HUES64 (cell line): ENCODE measurements around the gene RAI1.

ENCODE experiments used
- H3K27ac ChIP-seq: 2 replicates; pipeline ENCODE4 v1.7.0; 2013; ENCODE audit warnings: low read depth, low read length, inconsistent platforms
- H3K27me3 ChIP-seq: 2 replicates; pipeline ENCODE4 v1.6.1; 2013; ENCODE audit warnings: mild to moderate bottlenecking, low read length; ENCODE audit not compliant: insufficient read depth
- H3K36me3 ChIP-seq: 2 replicates; pipeline ENCODE4 v1.6.1; 2013; ENCODE audit warnings: mild to moderate bottlenecking, low read length; ENCODE audit not compliant: insufficient read depth
- H3K4me1 ChIP-seq: 2 replicates; pipeline ENCODE4 v1.6.1; 2013; ENCODE audit warnings: mild to moderate bottlenecking, low read length, moderate library complexity; ENCODE audit not compliant: insufficient read depth
- H3K4me3 ChIP-seq: 2 replicates; pipeline ENCODE4 v1.5.1; 2013; ENCODE audit warnings: mild to moderate bottlenecking, low read length, moderate library complexity
- H3K9ac ChIP-seq: 2 replicates; pipeline ENCODE4 v1.6.1; 2013; ENCODE audit warnings: mild to moderate bottlenecking, low read depth, low read length
- H3K9me3 ChIP-seq: 2 replicates; pipeline ENCODE4 v1.6.1; 2013; ENCODE audit warnings: low read depth, low read length; ENCODE audit not compliant: insufficient read depth
- WGBS: fragments of 150-250, 120-280 bp; methylation state at CpG from one replicate; pipeline ENCODE4 v1.1.7; 2013; ENCODE audit warnings: missing lambda C conversion rate; 5-methylcytosine and 5-hydroxymethylcytosine counted together

RAI1 gene

GRCh38 chr17:17837966-17838962, 157.0 kb downstream of the RAI1 start:
- H3K9me3 ChIP-seq = no peaks in the 10 kb centered on the region
- H3K4me3 ChIP-seq = peak overlapping the region; percentile 8; the same call in 1 of the 2 replicates
- peaks cover 42% of the 10 kb centered on the region for H3K4me1 ChIP-seq
- WGBS = 64% methylated on average over 11 of the region's 11 CpGs
- H3K27me3 ChIP-seq = no peaks in the 10 kb centered on the region
- peak overlapping the region; percentile 73 for H3K27ac ChIP-seq
- peak overlapping the region; percentile 97 for H3K9ac ChIP-seq
- H3K36me3 ChIP-seq = 0 out of 2 replicates have a peak, but pooled peaks cover 7% of the 10 kb centered on the region

DNA sequence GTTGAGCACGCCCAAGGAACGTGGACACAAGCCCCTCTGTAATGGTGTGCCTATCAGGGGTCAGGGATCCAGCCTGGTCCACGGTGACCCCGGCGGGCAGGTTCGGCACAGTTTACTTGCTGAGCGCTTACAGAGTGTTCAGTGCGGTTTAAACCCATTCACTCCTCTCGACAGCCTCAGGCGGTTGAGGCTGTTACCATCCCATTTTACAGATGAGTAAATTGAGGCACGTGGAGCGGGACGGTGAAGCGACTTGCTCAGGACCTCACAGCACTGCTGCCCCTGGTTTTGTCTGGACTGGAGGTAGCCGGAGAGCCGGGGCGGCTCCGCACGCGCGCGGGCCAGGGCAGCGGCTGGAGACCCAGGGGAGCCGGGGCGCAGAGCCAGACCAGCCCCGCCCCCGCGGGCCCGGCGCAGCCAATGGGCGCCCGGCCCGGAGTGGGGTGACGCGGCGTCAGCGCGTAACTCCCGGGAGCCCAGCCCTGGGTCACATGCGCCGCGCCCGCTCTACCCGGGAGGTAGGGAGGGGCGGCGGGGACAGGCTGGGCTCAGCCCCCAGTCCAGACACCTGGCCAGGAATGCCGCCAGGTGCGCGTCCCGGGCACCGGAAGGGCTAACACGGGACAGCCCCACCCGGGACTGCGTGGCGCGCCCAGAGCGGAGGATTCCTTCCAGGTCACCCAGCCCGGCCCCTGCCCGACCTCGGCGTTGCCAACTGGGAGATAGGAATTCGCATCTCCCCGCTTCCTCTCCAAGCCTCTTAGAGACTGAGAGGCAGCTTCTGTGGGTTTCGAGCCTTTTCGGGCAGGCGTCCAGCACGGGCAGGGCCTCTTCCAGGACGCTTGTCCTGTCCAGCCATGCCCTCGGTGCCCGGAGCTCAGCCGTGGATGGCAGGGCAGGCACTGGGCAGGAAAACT, 158.8 kb downstream of the RAI1 start:
- peak overlapping the region; percentile 51 for H3K4me3 ChIP-seq
- no peaks in the 10 kb centered on the region for H3K27me3 ChIP-seq
- H3K4me1 ChIP-seq = peaks cover 42% of the 10 kb centered on the region
- H3K36me3 ChIP-seq = 0 out of 2 replicates have a peak, but pooled peaks cover 3% of the 10 kb centered on the region
- 7% methylated on average over 71 of the region's 71 CpGs for WGBS
- peak overlapping the region; percentile 93 for H3K27ac ChIP-seq
- peak overlapping the region; percentile 72 for H3K9ac ChIP-seq
- no peaks in the 10 kb centered on the region for H3K9me3 ChIP-seq

GRCh38 chr17:17840751-17841591, 159.7 kb downstream of the RAI1 start:
- Histone ChIP-seq H3K4me3 (no peak overlapping the region), H3K27me3 (no peaks in the 10 kb centered on the region), H3K36me3 (no peaks in the 10 kb centered on the region), H3K27ac (peak overlapping the region; percentile 93), H3K9ac (no peak overlapping the region), H3K4me1 (peaks cover 36% of the 10 kb centered on the region), H3K9me3 (no peaks in the 10 kb centered on the region)
- WGBS = 56% methylated on average over 6 of the region's 7 CpGs

GRCh38 chr17:17841601-17842025, 160.4 kb downstream of the RAI1 start:
- peak overlapping the region; percentile 93; the same call in 1 of the 2 replicates for H3K27ac ChIP-seq

DNA sequence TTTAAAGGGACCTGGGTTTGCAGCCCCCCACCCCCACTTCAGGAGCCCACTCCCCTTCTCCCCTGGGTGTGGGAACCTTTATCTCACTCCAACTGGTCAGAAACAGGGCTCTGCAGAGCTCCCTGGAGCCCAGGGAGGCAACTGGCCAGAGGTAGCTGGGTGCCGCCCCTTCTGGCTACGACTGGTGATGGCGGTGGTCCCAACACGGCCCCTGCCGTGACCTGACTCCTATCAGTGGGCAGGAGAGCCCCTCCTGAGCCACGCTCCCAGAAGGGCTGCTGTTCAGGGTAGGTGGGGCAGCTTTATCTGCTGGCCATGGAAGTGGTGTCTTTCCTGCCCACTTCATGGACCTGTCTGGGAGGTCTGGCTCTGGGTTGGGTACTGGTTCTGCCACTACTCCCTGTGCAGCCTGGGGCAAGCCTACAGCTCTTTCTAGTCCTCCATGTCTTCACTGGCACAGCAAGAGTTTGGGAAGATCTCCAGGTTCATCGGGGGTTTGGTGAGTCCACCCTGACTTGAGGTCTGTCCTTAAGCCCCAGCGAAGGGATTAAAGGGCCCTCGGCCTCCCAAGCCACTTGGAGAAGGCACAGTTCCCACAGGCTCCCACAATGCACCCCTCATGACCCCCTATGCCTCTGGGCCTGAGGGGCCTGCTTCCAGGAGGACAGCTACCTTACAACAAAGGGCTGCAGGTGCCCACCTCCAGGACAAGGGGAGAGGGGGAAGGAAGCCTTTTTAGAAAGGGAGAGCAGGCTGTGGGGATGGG, 161.0 kb downstream of the RAI1 start:
- no peak overlapping the region for H3K27ac ChIP-seq
- H3K4me3 ChIP-seq = no peak overlapping the region
- 87% methylated on average over 9 of the region's 9 CpGs for WGBS
- no peak overlapping the region for H3K9ac ChIP-seq
- H3K36me3 ChIP-seq = no peaks in the 10 kb centered on the region
- peaks cover 32% of the 10 kb centered on the region for H3K4me1 ChIP-seq
- H3K27me3 ChIP-seq = no peaks in the 10 kb centered on the region
- H3K9me3 ChIP-seq = no peaks in the 10 kb centered on the region

More at GRCh38 chr17:17841601-17842025, 160.4 kb downstream of the RAI1 start:
- no peak overlapping the region for H3K4me3 ChIP-seq
- no peaks in the 10 kb centered on the region for H3K36me3 ChIP-seq
- H3K9me3 ChIP-seq = no peaks in the 10 kb centered on the region
- 85% methylated on average over 1 of the region's 1 CpG for WGBS
- no peak overlapping the region for H3K9ac ChIP-seq
- no peaks in the 10 kb centered on the region for H3K27me3 ChIP-seq
- peaks cover 36% of the 10 kb centered on the region for H3K4me1 ChIP-seq

- H3K27ac ChIP-seq = no peak overlapping the region
- H3K9ac ChIP-seq = no peak overlapping the region
- no peak overlapping the region for H3K4me3 ChIP-seq
- H3K9me3 ChIP-seq = no peaks in the 10 kb centered on the region
- peaks cover 24% of the 10 kb centered on the region for H3K4me1 ChIP-seq
- H3K36me3 ChIP-seq = no peaks in the 10 kb centered on the region
- no peaks in the 10 kb centered on the region for H3K27me3 ChIP-seq
- WGBS = 83% methylated on average over 3 of the region's 4 CpGs
Measured at GRCh38 chr17:17843096-17843495, 161.8 kb downstream of the RAI1 start.

DNA sequence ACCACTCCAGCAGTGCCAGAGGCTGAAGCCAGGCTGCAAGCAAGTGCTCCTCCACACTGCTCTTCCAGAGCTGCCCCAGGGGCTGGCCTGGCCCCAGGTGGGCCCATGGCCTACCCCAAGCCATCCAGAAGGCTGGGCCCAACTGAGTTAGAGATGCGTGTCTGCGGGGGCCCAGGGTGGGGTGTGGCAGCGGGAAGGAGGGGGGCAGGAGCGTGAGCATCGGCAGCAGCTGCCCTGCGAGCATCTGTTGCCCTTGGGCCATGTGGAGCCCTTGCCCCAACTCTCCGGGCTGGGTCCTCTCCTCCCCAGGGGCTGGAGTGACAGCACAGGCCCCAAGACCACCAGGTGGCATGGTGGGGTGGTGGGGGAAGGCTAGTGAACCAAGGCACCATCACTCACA, 162.8 kb downstream of the RAI1 start:
- 85% methylated on average over 7 of the region's 7 CpGs for WGBS
- Histone ChIP-seq H3K4me3 (no peak overlapping the region), H3K9ac (no peak overlapping the region)

DNA sequence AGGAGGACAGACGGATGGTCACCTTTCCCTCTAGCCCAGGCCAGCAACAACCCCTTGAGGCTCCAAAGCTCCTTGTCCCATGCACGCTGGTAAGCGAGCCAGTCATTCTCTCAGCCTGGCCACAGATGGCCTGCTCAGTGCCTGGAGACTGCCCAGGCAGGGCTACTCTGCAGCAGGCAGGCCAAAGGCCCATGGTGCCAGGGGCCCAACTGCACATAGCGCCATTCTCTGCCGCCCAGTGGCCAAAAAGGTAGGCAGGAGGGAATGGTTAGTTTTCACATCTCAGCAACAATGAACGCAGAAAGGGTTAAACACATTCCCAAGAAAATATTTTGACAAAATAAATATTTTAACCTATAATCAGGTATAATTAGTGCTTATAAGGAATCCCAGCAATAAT, 163.2 kb downstream of the RAI1 start:
- WGBS = 95% methylated on average over 5 of the region's 6 CpGs
- Histone ChIP-seq H3K4me1 (peaks cover 15% of the 10 kb centered on the region), H3K27ac (no peak overlapping the region)

More for the DNA sequence above, 162.8 kb downstream of the RAI1 start:
- no peaks in the 10 kb centered on the region for H3K36me3 ChIP-seq
- H3K27me3 ChIP-seq = no peaks in the 10 kb centered on the region
- H3K9me3 ChIP-seq = no peaks in the 10 kb centered on the region
- H3K4me1 ChIP-seq = peaks cover 19% of the 10 kb centered on the region
- no peak overlapping the region for H3K27ac ChIP-seq

GRCh38 chr17:17845046-17845775, 164.0 kb downstream of the RAI1 start:
- Histone ChIP-seq H3K27ac (no peak overlapping the region), H3K4me1 (peaks cover 19% of the 10 kb centered on the region), H3K36me3 (no peaks in the 10 kb centered on the region), H3K9ac (no peak overlapping the region), H3K9me3 (no peaks in the 10 kb centered on the region), H3K27me3 (no peaks in the 10 kb centered on the region), H3K4me3 (no peak overlapping the region)
- 94% methylated on average over 13 of the region's 13 CpGs for WGBS

More for the DNA sequence above, 163.2 kb downstream of the RAI1 start:
- Histone ChIP-seq H3K9me3 (no peaks in the 10 kb centered on the region), H3K9ac (no peak overlapping the region), H3K36me3 (no peaks in the 10 kb centered on the region), H3K27me3 (no peaks in the 10 kb centered on the region), H3K4me3 (no peak overlapping the region)
